Neuron (in vitro differentiated cells): ENCODE results near the gene ZFAND2B.
"Not testable (repeated sequence)": the region's sequence is repeated elsewhere in the genome, so short reads cannot be mapped to it uniquely, and the experiment has no call there.

Experiments used
- H2AFZ ChIP-seq: one replicate; pipeline ENCODE4 v1.6.1; 2013; ENCODE audit warnings: low read depth, mild to moderate bottlenecking, inconsistent platforms, low read length, moderate library complexity
- H3K27me3 ChIP-seq: one replicate; pipeline ENCODE4 v1.6.1; 2013; ENCODE audit warnings: low read length; ENCODE audit not compliant: insufficient read depth
- H3K36me3 ChIP-seq: one replicate; pipeline ENCODE4 v1.6.1; 2013; ENCODE audit warnings: low read length; ENCODE audit not compliant: insufficient read depth
- H3K4me1 ChIP-seq: one replicate; pipeline ENCODE4 v1.6.1; 2013; ENCODE audit warnings: low read length; ENCODE audit not compliant: insufficient read depth
- H3K4me3 ChIP-seq: 2 replicates; pipeline ENCODE4 v1.5.1; 2013; ENCODE audit warnings: mild to moderate bottlenecking, low read length, moderate library complexity
- H3K9me3 ChIP-seq: one replicate; pipeline ENCODE4 v1.6.1; 2013; ENCODE audit warnings: low read length

ZFAND2B gene

DNA sequence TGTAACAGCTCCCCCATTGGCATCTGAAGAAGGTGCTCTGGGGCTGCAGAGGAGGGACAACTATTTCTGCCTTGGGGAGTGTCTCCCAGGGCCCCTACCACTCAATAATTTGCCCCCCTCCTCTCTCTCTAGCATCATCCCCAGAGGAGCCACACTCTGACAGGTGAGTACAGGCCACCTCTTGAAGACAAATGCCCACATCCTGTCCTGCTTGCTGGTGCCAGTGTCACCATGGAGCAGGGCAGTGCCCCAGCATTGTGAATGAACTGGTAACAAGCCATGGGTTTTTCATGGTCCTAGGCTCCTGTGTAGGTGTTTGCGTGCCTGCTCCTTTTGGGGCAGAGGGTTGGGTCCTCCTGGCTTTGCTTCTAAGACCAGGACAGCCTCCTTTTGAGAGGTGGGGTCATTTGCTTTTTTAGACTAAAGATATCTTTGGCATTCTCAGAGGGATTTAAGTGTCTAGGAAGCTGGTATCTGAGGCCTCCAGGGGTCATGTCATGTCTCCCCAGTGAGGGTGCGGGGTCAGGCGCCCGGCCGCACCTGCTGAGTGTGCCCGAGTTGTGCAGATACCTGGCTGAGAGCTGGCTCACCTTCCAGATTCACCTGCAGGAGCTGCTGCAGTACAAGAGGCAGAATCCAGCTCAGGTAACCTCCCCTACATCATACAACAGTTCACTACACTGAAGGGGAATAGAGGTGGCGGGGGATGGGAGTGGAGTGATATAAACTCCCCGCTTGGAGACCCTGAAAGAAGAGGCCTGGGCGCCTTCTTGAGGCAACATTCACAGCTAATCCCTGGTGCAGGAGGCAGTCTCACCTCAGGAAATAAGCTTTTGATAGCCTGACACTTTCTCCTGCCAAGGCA lies 26.7 kb upstream of the ZFAND2B start:
- Histone ChIP-seq H3K4me3 (peak overlapping the region; percentile 73), H2AFZ (no peak overlapping the region), H3K36me3 (peaks cover 50% of the 10 kb centered on the region), H3K9me3 (no peaks in the 10 kb centered on the region), H3K27me3 (no peaks in the 10 kb centered on the region), H3K4me1 (peaks cover 21% of the 10 kb centered on the region)

DNA sequence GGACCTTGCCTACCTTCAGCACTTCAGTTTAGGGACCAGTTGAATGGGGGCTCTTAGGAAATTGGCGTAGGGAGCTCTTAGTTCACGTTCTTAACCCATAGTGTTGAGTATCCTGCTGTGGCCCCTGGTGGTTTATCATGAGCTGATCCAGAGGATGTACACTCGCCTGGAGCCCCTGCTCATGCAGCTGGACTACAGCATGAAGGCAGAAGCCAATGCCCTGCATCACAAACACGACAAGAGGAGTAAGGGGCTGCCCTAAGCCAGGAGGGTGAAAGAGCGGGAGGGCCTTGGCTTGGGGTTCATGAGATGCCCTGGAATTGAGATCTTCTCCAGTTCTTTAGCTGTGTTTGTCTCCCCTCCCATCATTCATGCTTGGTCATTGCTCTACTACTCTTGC lies 25.6 kb upstream of the ZFAND2B start:
- H3K4me1 ChIP-seq: peaks cover 15% of the 10 kb centered on the region
- no peak overlapping the region for H3K4me3 ChIP-seq
- no peaks in the 10 kb centered on the region for H3K9me3 ChIP-seq
- peaks cover 48% of the 10 kb centered on the region for H3K36me3 ChIP-seq
- no peaks in the 10 kb centered on the region for H3K27me3 ChIP-seq
- no peak overlapping the region for H2AFZ ChIP-seq

DNA sequence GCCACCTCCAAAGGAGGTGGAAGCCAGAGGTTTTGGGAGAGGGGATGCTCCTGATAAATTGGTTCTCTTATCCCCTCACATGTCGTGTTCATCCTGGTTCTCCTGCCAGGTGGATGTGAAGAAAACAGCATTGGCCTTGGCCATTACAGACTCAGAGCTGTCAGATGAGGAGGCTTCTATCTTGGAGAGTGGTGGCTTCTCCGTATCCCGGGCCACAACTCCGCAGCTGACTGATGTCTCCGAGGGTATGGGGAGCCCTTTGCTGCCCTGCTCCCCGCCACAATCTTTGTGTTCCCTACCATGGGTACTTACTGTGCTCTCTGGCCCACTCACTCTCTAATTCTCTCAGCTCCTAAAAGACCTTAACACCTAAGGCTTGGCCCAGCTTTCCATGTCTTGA lies 25.1 kb upstream of the ZFAND2B start:
- no peak overlapping the region for H2AFZ ChIP-seq
- H3K36me3 ChIP-seq: peaks cover 48% of the 10 kb centered on the region
- no peak overlapping the region for H3K4me3 ChIP-seq
- H3K9me3 ChIP-seq: no peaks in the 10 kb centered on the region
- H3K27me3 ChIP-seq: no peaks in the 10 kb centered on the region
- H3K4me1 ChIP-seq: peaks cover 12% of the 10 kb centered on the region

DNA sequence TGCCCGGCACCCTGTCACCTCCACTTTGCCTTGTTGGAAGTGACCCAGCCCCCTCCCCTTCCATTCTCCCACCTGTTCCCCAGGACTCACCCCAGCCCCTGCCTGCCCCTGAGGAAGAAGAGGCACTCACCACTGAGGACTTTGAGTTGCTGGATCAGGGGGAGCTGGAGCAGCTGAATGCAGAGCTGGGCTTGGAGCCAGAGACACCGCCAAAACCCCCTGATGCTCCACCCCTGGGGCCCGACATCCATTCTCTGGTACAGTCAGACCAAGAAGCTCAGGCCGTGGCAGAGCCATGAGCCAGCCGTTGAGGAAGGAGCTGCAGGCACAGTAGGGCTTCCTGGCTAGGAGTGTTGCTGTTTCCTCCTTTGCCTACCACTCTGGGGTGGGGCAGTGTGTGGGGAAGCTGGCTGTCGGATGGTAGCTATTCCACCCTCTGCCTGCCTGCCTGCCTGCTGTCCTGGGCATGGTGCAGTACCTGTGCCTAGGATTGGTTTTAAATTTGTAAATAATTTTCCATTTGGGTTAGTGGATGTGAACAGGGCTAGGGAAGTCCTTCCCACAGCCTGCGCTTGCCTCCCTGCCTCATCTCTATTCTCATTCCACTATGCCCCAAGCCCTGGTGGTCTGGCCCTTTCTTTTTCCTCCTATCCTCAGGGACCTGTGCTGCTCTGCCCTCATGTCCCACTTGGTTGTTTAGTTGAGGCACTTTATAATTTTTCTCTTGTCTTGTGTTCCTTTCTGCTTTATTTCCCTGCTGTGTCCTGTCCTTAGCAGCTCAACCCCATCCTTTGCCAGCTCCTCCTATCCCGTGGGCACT lies 24.0 kb upstream of the ZFAND2B start:
- Histone ChIP-seq H3K4me1 (peaks cover 12% of the 10 kb centered on the region), H3K4me3 (no peak overlapping the region), H2AFZ (no peak overlapping the region), H3K27me3 (no peaks in the 10 kb centered on the region), H3K9me3 (no peaks in the 10 kb centered on the region), H3K36me3 (peaks cover 48% of the 10 kb centered on the region)

DNA sequence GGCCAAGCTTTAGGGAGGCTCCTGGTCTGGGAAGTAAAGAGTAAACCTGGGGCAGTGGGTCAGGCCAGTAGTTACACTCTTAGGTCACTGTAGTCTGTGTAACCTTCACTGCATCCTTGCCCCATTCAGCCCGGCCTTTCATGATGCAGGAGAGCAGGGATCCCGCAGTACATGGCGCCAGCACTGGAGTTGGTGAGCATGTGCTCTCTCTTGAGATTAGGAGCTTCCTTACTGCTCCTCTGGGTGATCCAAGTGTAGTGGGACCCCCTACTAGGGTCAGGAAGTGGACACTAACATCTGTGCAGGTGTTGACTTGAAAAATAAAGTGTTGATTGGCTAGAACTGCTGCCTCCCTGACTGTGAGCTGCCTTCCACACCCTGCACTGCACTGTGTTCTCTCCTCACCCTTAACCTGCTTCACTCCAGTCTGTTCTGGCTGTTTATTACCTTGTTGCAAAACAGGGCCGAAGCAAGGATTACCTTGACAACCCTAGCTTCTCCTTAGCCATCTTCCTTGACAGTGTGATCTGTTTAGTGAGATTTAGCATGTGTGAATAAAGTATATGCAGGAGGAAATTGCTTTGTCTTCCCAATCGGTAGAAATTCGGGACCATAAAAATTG lies 23.3 kb upstream of the ZFAND2B start:
- Histone ChIP-seq H3K36me3 (peaks cover 48% of the 10 kb centered on the region), H3K27me3 (no peaks in the 10 kb centered on the region), H2AFZ (no peak overlapping the region), H3K9me3 (no peaks in the 10 kb centered on the region), H3K4me3 (no peak overlapping the region), H3K4me1 (peaks cover 12% of the 10 kb centered on the region)

DNA sequence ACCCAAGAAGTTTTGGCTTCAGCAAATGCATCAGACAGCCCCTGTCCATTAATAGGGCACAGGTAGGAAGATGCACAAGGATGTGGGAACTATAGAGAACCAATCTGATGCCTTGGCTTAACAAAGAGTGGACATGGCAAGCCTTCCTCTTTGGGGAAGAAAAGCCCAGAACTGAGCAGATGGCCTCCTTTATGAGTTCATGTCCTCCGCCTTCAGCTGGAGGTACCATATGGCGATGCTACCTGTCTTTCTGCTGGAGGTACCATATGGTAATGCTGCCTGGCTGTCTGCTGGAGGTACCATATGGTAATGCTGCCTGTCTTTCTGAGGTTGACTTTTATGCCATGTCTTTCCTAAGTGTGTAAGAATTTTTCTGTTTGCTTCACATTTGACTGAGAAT lies 22.5 kb upstream of the ZFAND2B start:
- H3K27me3 ChIP-seq: no peaks in the 10 kb centered on the region
- peaks cover 6% of the 10 kb centered on the region for H3K4me1 ChIP-seq
- no peaks in the 10 kb centered on the region for H3K9me3 ChIP-seq
- H3K4me3 ChIP-seq: no peak overlapping the region
- peaks cover 48% of the 10 kb centered on the region for H3K36me3 ChIP-seq
- H2AFZ ChIP-seq: no peak overlapping the region

DNA sequence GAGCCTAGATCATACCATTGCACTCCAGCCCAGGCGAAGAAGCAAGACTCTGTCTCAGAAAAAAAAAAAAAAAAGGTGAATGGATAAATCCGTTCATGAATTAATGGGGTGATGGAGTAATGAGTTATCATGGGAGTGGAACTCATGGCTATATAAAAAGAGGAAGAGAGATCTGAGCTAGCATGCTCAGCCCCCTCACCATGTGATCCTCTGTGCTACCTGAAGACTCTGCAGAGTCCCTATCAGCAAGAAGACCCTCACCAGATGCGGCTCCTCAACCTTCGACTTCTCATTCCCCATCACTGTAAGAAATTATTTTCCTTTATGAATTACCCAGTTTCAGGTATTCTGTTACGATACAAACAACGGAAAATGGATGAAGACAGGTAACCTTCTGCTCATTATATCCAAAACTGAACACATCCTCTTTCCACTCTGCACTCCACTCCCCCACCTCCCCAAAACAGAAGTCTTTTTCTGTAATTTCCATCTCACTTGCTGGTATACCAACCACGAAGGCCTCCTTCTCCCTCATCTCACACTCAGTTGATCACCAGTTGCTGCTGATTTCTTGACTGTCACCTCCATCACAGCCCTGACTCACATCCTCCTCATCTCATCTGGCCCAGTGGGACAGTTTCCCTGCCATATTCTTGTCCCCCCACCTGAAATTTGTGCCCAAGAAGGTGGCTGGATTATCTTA lies 19.7 kb upstream of the ZFAND2B start:
- no peaks in the 10 kb centered on the region for H3K9me3 ChIP-seq
- no peak overlapping the region for H2AFZ ChIP-seq
- no peaks in the 10 kb centered on the region for H3K27me3 ChIP-seq
- no peaks in the 10 kb centered on the region for H3K4me1 ChIP-seq
- H3K36me3 ChIP-seq: peaks cover 24% of the 10 kb centered on the region
- H3K4me3 ChIP-seq: no peak overlapping the region

DNA sequence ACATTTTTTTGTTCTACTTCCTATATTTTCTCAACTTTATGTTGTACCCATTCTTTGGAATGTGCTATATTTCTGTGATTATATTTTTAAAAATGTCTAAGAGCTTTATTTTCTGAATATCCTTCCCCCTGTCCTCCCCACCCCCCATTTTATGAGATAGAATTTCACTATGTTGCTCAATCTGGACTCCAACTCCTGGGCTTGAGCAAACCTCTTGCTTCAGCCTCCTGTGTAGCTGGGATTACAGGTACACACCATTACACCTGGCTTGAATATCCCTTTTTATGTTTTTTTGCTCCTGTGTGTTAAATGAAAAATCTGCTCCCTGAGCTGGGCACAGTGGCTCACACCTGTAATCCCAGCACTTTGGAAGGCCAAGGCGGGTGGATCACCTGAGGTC lies 9.2 kb upstream of the ZFAND2B start:
- Histone ChIP-seq H3K27me3 (no peaks in the 10 kb centered on the region), H3K36me3 (no peaks in the 10 kb centered on the region), H3K9me3 (no peaks in the 10 kb centered on the region), H3K4me1 (no peaks in the 10 kb centered on the region), H3K4me3 (no peak overlapping the region), H2AFZ (no peak overlapping the region)

DNA sequence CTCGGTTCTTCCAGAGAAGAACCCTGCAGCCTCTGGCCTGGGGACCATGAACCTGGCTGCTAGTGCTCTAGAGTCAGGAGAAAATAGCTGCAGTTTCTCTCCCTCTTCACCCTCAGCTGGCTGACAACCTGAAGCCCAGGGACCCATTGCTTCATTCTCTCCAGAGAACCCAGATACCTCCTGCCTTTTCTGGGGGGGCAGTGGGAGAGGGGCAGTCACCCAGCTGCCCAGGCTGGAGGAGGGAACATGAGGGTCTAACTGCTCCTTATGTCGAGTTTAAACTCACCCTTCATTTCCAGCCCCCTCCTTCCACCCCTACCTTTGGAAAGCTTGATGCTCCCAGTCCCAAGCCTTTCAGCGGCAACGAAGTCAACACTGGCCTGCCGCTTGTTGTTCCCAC lies 7.6 kb upstream of the ZFAND2B start:
- H3K9me3 ChIP-seq: no peaks in the 10 kb centered on the region
- no peaks in the 10 kb centered on the region for H3K36me3 ChIP-seq
- no peak overlapping the region for H2AFZ ChIP-seq
- no peak overlapping the region for H3K4me3 ChIP-seq
- no peaks in the 10 kb centered on the region for H3K27me3 ChIP-seq
- H3K4me1 ChIP-seq: no peaks in the 10 kb centered on the region

DNA sequence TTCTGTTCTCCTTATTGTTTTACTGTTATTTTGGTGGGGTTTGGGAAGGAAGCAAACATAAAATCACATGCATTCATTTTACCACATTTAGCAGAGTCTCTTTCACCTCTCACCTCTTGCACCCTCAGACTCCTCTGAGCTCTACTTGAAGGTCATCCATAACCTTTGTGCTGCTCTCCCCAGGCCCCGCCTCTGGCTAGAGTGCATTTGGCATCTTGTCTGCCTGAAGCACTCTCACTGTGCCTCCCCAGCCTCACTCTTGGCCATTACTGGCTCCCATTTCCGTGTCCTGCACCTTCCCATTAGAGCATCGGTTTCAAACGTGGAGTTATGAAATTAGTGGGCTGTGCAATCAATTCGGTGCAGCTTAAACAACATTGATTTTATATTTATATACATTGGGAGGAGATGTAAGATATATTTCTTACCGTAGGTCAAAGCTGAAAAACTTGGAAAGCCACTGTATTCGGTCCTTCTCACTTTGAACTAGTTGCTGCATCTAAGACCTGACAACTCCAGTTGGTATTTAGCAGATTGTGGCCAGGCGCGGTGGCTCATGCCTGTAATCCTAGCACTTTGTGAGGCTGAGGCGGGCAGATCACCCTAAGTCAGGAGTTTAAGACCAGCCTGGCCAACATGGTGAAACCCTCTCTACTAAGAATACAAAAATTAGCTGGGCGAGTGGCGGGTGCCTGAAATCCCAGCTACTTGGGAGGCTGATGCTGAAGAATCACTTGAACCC lies 6.9 kb upstream of the ZFAND2B start:
- Histone ChIP-seq H3K36me3 (no peaks in the 10 kb centered on the region), H3K27me3 (no peaks in the 10 kb centered on the region), H3K9me3 (no peaks in the 10 kb centered on the region), H3K4me1 (no peaks in the 10 kb centered on the region), H3K4me3 (no peak overlapping the region), H2AFZ (no peak overlapping the region)

DNA sequence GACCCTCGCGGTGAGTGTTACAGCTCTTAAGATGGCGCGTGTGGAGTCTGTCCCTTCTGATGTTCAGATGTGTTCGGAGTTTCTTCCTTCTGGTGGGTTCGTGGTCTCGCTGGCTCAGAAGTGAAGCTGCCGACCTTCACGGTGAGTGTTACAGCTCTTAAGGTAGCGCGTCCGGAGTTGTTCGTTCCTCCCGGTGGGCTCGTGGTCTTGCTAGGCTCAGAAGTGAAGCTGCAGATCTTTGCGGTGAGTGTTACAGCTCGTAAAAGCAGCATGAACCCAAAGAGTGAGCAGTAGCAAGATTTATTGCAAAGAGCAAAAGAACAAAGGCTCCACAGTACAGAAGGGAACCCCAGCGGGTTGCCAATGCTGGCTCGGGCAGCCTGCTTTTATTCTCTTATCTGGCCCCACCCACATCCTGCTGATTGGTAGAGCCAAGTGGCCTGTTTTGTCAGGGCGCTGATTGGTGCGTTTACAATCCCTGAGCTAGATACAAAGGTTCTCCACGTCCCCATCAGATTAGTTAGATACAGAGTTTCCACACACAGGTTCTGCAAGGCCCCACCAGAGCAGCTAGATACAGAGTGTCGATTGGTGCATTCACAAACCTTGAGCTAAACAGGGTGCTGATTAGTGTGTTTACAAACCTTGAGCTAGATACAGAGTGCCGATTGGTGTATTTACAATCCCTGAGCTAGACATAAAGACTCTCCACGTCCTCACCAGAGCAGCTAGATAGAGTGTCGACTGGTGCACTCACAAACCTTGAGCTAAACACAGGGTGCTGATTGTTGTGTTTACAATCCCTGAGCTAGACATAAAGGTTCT lies 5.9 kb upstream of the ZFAND2B start:
- H2AFZ ChIP-seq, H3K9me3 ChIP-seq, H3K4me1 ChIP-seq, H3K4me3 ChIP-seq, H3K27me3 ChIP-seq, H3K36me3 ChIP-seq: not testable (repeated sequence)

DNA sequence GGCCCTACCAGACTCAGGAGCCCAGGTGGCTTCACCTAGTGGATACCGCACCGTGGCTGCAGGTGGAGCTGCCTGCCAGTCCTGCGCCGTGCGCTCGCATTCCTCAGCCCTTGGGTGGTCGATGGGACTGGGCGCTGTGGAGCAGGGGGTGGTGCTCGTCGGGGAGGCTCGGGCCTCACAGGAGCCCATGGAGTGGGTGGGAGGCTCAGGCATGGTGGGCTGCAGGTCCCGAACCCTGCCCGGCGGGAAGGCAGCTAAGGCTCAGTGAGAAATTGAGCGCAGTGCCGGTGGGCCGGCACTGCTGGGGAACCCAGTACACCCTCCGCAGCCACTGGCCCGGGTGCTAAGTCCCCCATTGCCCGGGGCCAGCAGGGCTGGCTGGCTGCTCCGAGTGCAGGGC lies 5.3 kb upstream of the ZFAND2B start:
- H3K36me3 ChIP-seq, H3K4me1 ChIP-seq, H3K4me3 ChIP-seq: not testable (repeated sequence)

More for the DNA sequence above, 5.3 kb upstream of the ZFAND2B start:
- H3K9me3 ChIP-seq, H2AFZ ChIP-seq, H3K27me3 ChIP-seq: not testable (repeated sequence)
